Heart left ventricle (tissue), 16 donors: ENCODE measurements around the gene WNT7B. TPM values are rescaled to one million over a fixed set of nuclear protein-coding genes. Genes with fewer than 3 reads are reported as not detected.

Experiments
- ATAC-seq, 4 donors: fragments of 200-7000 bp; cut with Tn5 transposase; one replicate each; pipeline ENCODE4 v1.9.1; 2020 to 2022; ENCODE audit warnings: moderate library complexity in 4 of 4, mild to moderate bottlenecking in 3 of 4, moderate number of reproducible peaks in 1 of 4
- DNase-seq, 5 donors: peaks; one replicate each; pipeline ENCODE4 v3.0.0-alpha.2; 2020
- H3K27ac ChIP-seq, 12 donors: fragments of 200-600 bp; sonication (generic) in 4 of 12; one replicate each; pipeline versions ENCODE4 v1.5.0 to v1.8.0; 2016 to 2022; ENCODE audit warnings: mild to moderate bottlenecking in 2 of 12
- H3K27me3 ChIP-seq, 9 donors: fragments of 200-600 bp; sonication (generic) in 2 of 9; one replicate each; pipeline versions ENCODE4 v1.5.1 to v1.8.0; 2016 to 2022; ENCODE audit warnings: mild to moderate bottlenecking in 3 of 9
- H3K36me3 ChIP-seq, 9 donors: fragments of 200-600 bp; sonication (generic) in 2 of 9; one replicate each; pipeline versions ENCODE4 v1.5.0 to v1.8.0; 2018 to 2022; ENCODE audit warnings: mild to moderate bottlenecking in 2 of 9
- H3K4me1 ChIP-seq, 12 donors: fragments of 200-600 bp; sonication (generic) in 4 of 12; one replicate each; pipeline versions ENCODE4 v1.5.0 to v1.8.0; 2016 to 2022; ENCODE audit warnings: mild to moderate bottlenecking in 3 of 12
- H3K4me3 ChIP-seq, 12 donors: fragments of 200-600 bp; sonication (generic) in 4 of 12; one replicate each; pipeline versions ENCODE4 v1.5.0 to v1.8.0; 2017 to 2022; ENCODE audit warnings: mild to moderate bottlenecking in 9 of 12, moderate library complexity in 4 of 12
- H3K9me3 ChIP-seq, 12 donors: fragments of 200-600 bp; sonication (generic) in 4 of 12; one replicate each; pipeline versions ENCODE4 v1.5.0 to v1.8.0; 2016 to 2022; ENCODE audit warnings: mild to moderate bottlenecking in 1 of 12
- POLR2A ChIP-seq, 2 donors: fragments of 450-650 bp; IDR thresholded peaks; one replicate each; pipeline ENCODE4 v1.6.1; 2017; ENCODE audit warnings: antibody characterized with exemption in 2 of 2, mild to moderate bottlenecking in 2 of 2, moderate library complexity in 2 of 2
- WGBS, 4 donors: extraction: QIAGEN DNeasy Blood & Tissue Kit in 2 of 4; methylation state at CpG; one replicate each; pipeline versions ENCODE4 v1.1.5 to v1.1.7; 2013 to 2018; 5-methylcytosine and 5-hydroxymethylcytosine counted together
- intact Hi-C, 10 donors: fragments of 100-400 bp; cut with DNase I; formaldehyde crosslinking; loops; one replicate each; pipeline versions ENCODE4 v1.11.1 to v1.14.2; 2022
- polyA plus RNA-seq, 2 donors: library from polyadenylated mRNA; stranded (reverse); fragments of 200-250 nt; gene quantifications; one replicate each; pipeline ENCODE4 v1.2.3, GENCODE V29; 2013
- total RNA-seq, 9 donors: library from RNA; depleted of rRNA in 2 of 9; stranded (reverse); fragments of >200 nt in 2 of 9; fragmentation: NEBNext Ultra II Directional in 3 of 9; extraction: Animal tissue kit (Norgen Biotek cat#: 25700) in 3 of 9; gene quantifications; one replicate each; pipeline versions ENCODE4 v1.1.0 to v1.2.4, GENCODE V29; 2016 to 2023
- TF ChIP-seq, protein P1 (sequence below), 12 donors: fragments of 200-600 bp; sonication (generic) in 4 of 12; IDR thresholded peaks; one replicate each; pipeline versions ENCODE4 v1.5.0 to v1.8.0; 2018 to 2022; ENCODE audit warnings: antibody characterized with exemption in 12 of 12, mild to moderate bottlenecking in 5 of 12
- donor health status: ischemic (EF 13 %, LVEDD 7.1; RV severe dilation, severe dysfunction).
- donor health status: healthy with polysubstance abuse.
- donor health status: DM: no; HTN: yes; CAD: no.
- donor health status: DM: no; HTN: no; CAD: no.
- donor health status: ischemic (EF 25% LVEDD 6.9; RV normal size, moderate dysfunction).
- donor health status: ischemic (EF 25% LVEDD 5.7; RV mildly dilated, moderate dysfunction).
- donor health status: healthy.
- donor health status: DM: yes; HTN: yes; CAD: no.
- donor health status: ischemic (EF 35%, LVEDD 5.7; RV mildly dilated, moderate dysfunction).
- donor health status: nonischemic (EF 11% LVEDD 7.7; RV severe dilation, severe dysfunction).
- donor health status: DM: yes; HTN: yes; CAD: no.
- donor health status: PGD.
- donor health status: ischemic (EF 29% LVEDD 5.4; RV normal size, mild dysfunction).
- donor health status: nonischemic (EF 23%, LVEDD 6.1; RV moderate dilation, normal function).

Gene WNT7B
- total and polyA plus RNA-seq, 11 donors, result 0.36 TPM; not detected in 10

DNA sequence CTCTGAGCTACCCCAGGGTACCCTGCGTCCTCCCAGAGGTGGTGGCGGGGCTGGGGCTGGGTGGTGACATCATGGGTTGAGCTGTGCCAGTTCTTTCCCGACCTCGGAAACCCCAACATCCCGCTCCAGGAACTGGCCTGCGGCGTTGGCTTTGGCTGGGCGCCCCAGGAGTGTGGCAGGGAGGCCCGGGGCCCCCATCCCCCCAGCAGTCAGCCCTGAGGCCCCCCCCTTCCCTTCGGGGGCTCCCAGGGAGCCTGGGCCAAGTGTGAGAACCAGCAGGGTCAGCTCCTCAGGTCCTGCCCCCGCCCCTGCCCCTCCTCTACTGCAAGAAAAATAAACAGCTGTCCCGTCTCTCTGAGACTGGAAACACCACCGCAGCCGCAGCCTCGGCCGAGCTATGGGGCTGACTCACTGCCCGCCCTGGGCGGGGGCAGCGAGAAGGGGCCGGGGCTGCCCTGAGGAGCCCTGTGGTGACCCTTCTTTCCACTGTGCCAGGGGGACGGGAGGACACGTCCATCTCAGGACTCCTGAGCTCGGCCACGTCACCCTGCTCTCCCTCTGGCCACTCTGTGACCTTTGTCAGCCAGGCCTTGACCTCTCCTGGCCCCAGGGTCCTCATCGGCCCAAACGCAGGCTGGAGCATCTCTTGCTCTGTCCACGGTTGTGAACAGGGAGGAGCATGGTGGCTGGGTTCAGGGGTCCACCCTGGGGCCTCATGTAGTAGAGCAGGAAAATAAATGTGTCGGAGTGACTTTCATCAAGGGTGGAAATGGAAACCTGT lies 73.4 kb downstream of the WNT7B start:
- ATAC-seq, result peak in 3 of 4 donors; percentile 37 to 57 (median 40)

DNA sequence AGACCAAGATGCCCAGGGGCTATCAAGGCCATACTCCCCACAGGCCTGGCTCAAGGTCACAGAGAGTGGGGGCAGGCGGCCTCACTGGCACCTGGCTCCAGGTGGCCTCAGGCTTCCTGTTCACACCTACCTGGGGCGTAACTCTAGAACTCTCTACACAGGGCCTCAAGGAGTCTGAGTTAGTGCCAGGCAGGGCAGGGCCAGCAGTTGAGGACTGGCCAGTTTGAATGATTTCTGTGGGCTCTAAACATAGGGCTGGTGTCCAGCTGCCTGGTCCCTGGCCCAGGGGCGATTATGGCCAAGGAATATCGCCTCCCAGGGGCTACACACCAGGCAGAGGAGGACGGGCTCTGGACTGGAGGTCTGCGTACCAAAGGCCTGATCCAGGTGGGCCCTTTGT lies 79.2 kb downstream of the WNT7B start:
- ATAC-seq, result no peak
- Histone ChIP-seq H3K36me3 (no peaks in the 10 kb centered on the region), H3K4me1 (no peaks in the 10 kb centered on the region), H3K4me3 (no peak overlapping the region), H3K27ac (no peak overlapping the region), H3K9me3 (no peaks in the 10 kb centered on the region), H3K27me3 (peaks cover 0 to 22% (median 6%) of the 10 kb centered on the region in 9 donors)
- no peak for TF ChIP-seq POLR2A (IDR thresholded peaks at IDR 0.05)
- TF ChIP-seq, protein P1, sequence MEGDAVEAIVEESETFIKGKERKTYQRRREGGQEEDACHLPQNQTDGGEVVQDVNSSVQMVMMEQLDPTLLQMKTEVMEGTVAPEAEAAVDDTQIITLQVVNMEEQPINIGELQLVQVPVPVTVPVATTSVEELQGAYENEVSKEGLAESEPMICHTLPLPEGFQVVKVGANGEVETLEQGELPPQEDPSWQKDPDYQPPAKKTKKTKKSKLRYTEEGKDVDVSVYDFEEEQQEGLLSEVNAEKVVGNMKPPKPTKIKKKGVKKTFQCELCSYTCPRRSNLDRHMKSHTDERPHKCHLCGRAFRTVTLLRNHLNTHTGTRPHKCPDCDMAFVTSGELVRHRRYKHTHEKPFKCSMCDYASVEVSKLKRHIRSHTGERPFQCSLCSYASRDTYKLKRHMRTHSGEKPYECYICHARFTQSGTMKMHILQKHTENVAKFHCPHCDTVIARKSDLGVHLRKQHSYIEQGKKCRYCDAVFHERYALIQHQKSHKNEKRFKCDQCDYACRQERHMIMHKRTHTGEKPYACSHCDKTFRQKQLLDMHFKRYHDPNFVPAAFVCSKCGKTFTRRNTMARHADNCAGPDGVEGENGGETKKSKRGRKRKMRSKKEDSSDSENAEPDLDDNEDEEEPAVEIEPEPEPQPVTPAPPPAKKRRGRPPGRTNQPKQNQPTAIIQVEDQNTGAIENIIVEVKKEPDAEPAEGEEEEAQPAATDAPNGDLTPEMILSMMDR (IDR thresholded peaks at IDR 0.05), result no peak
- peak in 1 of 5 donors; percentile 10 for DNase-seq
- intact Hi-C loops, result no loop called here
- 89 to 98% (median 91%) methylated on average over 5 to 6 of the region's 6 CpGs for WGBS, 4 donors

More for the DNA sequence above, 73.4 kb downstream of the WNT7B start:
- TF ChIP-seq, protein P1 (IDR thresholded peaks at IDR 0.05), result no peak
- no peak for TF ChIP-seq POLR2A (IDR thresholded peaks at IDR 0.05)
- WGBS, 4 donors, result 32 to 41% (median 38%) methylated on average over 18 to 28 of the region's 28 CpGs
- no peaks in the 10 kb centered on the region for H3K36me3 ChIP-seq
- DNase-seq, result peak in 1 of 5 donors; percentile 40
- H3K4me3 ChIP-seq, result no peak overlapping the region
- no peak overlapping the region for H3K27ac ChIP-seq
- H3K4me1 ChIP-seq, result peaks cover 0 to 20% (median 7%) of the 10 kb centered on the region in 12 donors
- no peaks in the 10 kb centered on the region for H3K9me3 ChIP-seq
- peaks cover 0 to 9% (median 0%) of the 10 kb centered on the region in 9 donors for H3K27me3 ChIP-seq
- intact Hi-C loops, result no loop called here

DNA sequence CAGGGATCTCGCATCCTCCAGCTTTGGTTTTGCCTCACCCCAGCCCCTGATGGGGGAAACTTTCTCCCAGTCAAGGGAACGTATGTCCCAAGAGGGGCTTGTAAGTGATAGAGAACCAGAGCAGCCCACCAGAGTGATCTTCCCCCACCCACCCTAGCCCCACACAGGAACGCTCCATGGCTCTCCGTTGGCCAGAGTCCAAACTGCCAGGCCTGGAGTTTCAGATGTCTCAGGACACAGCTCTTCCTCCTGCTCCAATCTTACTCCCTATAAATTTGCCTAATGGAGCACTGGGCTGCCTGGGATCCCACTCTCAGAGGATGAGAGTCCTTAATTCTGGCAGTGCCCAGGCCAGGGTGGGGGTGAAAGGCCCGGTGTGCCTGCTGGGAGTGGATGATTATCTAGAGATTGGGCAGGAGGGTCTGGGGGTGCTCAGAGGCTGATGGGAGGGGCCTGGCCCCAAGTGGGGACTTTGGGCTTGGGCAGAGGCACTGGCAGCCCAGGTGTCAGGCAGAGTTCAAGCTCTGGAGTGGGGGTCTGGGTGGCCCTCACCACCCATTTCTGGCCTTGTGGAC lies 79.9 kb downstream of the WNT7B start:
- Histone ChIP-seq H3K4me3 (no peak overlapping the region), H3K9me3 (no peaks in the 10 kb centered on the region), H3K36me3 (no peaks in the 10 kb centered on the region), H3K4me1 (no peaks in the 10 kb centered on the region), H3K27me3 (peaks cover 0 to 29% (median 11%) of the 10 kb centered on the region in 9 donors), H3K27ac (no peak overlapping the region)
- TF ChIP-seq, protein P1 (IDR thresholded peaks at IDR 0.05), result no peak
- no peak for TF ChIP-seq POLR2A (IDR thresholded peaks at IDR 0.05)
- peak in 1 of 5 donors; percentile 12 for DNase-seq
- ATAC-seq, result no peak
- intact Hi-C loops, result no loop called here
- whole genome bisulfite sequencing, 4 donors, result 65 to 95% (median 70%) methylated on average over 3 to 5 of the region's 5 CpGs
